Measurements from ENCODE around the gene IPCEF1. TPM values are rescaled to one million over a fixed set of nuclear protein-coding genes. Genes with fewer than 3 reads are reported as not detected.

IPCEF1 gene
- total RNA-seq, 1 experiment from 2014 or later: 0.57 TPM

DNA sequence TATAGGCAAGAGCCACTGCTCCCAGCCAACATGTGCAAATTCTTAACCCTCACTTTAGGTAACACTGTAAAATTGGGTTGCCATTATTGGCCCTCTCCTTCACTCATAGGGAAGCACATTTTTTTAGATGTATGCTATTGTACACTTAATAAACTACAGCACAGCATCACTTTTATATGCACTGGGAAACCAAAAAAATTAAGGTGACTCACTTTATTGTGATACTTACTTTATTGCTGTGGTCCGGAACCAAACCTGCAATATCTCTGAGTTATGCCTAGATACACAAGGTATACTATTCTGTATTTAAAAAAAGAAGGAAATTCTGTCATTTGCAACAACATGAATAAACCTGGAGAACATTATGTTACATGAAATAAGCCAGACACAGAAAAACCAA lies 40.5 kb downstream of the IPCEF1 start:
- Histone ChIP-seq H3K4me3 (no peak overlapping the region), H3K9me2 (ENCODE audit: insufficient read depth) (no peaks in the 10 kb centered on the region), H3K4me2 (no peak overlapping the region), H3F3A (ENCODE audit: insufficient read depth, low read depth) (no peaks in the 10 kb centered on the region), H2AFZ (no peak overlapping the region), H3K79me2 (ENCODE audit: low read depth) (no peaks in the 10 kb centered on the region), H3K27me3 (ENCODE audit: insufficient read depth, low read depth) (no peaks in the 10 kb centered on the region), H3K9me3 (ENCODE audit: insufficient read depth, low read depth) (no peaks in the 10 kb centered on the region), H3K27ac (no peak overlapping the region), H3K36me3 (ENCODE audit: low read depth) (no peaks in the 10 kb centered on the region), H4K20me1 (ENCODE audit: insufficient read depth) (no peaks in the 10 kb centered on the region), H3K4me1 (replicated peaks; ENCODE audit: insufficient read depth) (no peaks in the 10 kb centered on the region; the same call in 1 of the 2 replicates)
- TF ChIP-seq EZH2 (IDR thresholded peaks at IDR 0.05; ENCODE audit: low read depth): no peak
- TF ChIP-seq, protein P1, sequence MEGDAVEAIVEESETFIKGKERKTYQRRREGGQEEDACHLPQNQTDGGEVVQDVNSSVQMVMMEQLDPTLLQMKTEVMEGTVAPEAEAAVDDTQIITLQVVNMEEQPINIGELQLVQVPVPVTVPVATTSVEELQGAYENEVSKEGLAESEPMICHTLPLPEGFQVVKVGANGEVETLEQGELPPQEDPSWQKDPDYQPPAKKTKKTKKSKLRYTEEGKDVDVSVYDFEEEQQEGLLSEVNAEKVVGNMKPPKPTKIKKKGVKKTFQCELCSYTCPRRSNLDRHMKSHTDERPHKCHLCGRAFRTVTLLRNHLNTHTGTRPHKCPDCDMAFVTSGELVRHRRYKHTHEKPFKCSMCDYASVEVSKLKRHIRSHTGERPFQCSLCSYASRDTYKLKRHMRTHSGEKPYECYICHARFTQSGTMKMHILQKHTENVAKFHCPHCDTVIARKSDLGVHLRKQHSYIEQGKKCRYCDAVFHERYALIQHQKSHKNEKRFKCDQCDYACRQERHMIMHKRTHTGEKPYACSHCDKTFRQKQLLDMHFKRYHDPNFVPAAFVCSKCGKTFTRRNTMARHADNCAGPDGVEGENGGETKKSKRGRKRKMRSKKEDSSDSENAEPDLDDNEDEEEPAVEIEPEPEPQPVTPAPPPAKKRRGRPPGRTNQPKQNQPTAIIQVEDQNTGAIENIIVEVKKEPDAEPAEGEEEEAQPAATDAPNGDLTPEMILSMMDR (conservative IDR thresholded peaks at IDR 0.05): no peak
- intact Hi-C loops (cut with micrococcal nuclease; ENCODE audit: unreplicated experiment): no loop called here
- BruUV-seq (replicated peaks): no TSS peak
- ChIA-PET POLR2A (ENCODE audit: unreplicated experiment) (no interaction called here), CTCF (no interaction called here)
- DNase-seq: no peak

DNA sequence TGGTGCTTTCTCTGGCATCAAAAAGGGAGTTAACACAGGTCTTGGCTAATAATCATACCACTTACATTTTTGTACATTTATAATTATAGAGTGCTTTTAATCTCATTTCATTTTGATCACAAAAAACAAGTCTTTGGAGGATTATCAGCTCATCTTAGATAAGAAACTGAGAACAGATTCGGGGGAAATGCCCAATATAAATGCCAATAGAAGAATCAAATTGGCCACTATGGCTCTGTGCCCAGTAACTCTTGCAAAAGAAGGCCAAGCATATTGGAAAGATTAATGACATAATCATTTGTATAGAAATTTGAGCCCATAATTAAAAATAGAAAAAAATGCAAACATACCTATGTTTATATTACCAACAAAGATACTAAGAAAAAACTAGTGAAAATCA lies 42.5 kb downstream of the IPCEF1 start:
- no peak overlapping the region for H3K4me3 ChIP-seq
- DNase-seq: no peak
- no peak overlapping the region for H3K4me2 ChIP-seq
- no peaks in the 10 kb centered on the region for H3K79me2 ChIP-seq (ENCODE audit: low read depth)
- H3K4me1 ChIP-seq (replicated peaks; ENCODE audit: insufficient read depth): no peaks in the 10 kb centered on the region; the same call in 1 of the 2 replicates
- TF ChIP-seq, protein P1 (conservative IDR thresholded peaks at IDR 0.05): no peak
- no peak for TF ChIP-seq EZH2 (IDR thresholded peaks at IDR 0.05; ENCODE audit: low read depth)
- BruUV-seq (replicated peaks): no TSS peak
- ChIA-PET CTCF (no interaction called here), POLR2A (ENCODE audit: unreplicated experiment) (no interaction called here)
- H3K9me3 ChIP-seq (ENCODE audit: insufficient read depth, low read depth): no peaks in the 10 kb centered on the region
- H3F3A ChIP-seq (ENCODE audit: insufficient read depth, low read depth): no peaks in the 10 kb centered on the region
- no peaks in the 10 kb centered on the region for H3K9me2 ChIP-seq (ENCODE audit: insufficient read depth)
- no peak overlapping the region for H3K27ac ChIP-seq
- no peak overlapping the region for H2AFZ ChIP-seq
- no peaks in the 10 kb centered on the region for H4K20me1 ChIP-seq (ENCODE audit: insufficient read depth)
- intact Hi-C loops (cut with micrococcal nuclease; ENCODE audit: unreplicated experiment): no loop called here
- no peaks in the 10 kb centered on the region for H3K36me3 ChIP-seq (ENCODE audit: low read depth)
- H3K27me3 ChIP-seq (ENCODE audit: insufficient read depth, low read depth): no peaks in the 10 kb centered on the region

DNA sequence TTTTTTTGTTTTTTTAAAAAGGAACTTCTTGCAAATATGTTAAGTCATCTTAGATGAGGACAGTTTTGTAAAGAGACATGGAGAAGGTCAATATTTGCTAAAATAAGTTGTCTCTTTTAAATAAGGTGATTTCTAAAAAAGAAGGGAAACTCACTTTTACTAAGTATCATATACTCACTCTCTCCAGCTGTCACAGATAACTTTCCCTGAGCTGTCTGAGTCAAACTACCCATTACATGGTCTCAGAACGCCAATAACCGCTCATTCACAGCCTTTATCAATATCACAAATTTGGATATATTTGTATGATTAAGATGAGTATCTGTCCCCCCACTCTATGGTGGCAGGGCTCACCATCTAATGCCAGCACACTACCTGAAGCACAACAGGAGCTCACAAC lies 47.6 kb downstream of the IPCEF1 start:
- DNase-seq: no peak
- intact Hi-C loops (cut with micrococcal nuclease; ENCODE audit: unreplicated experiment): no loop called here
- Histone ChIP-seq H3K4me1 (replicated peaks; ENCODE audit: insufficient read depth) (peaks cover 4% of the 10 kb centered on the region; the same call in 1 of the 2 replicates), H3K4me2 (no peak overlapping the region), H3K9me3 (ENCODE audit: insufficient read depth, low read depth) (no peaks in the 10 kb centered on the region), H4K20me1 (ENCODE audit: insufficient read depth) (no peaks in the 10 kb centered on the region), H3F3A (ENCODE audit: insufficient read depth, low read depth) (no peaks in the 10 kb centered on the region), H3K36me3 (ENCODE audit: low read depth) (no peaks in the 10 kb centered on the region), H3K79me2 (ENCODE audit: low read depth) (no peaks in the 10 kb centered on the region), H3K27me3 (ENCODE audit: insufficient read depth, low read depth) (no peaks in the 10 kb centered on the region), H3K9me2 (ENCODE audit: insufficient read depth) (no peaks in the 10 kb centered on the region), H2AFZ (no peak overlapping the region), H3K27ac (no peak overlapping the region), H3K4me3 (no peak overlapping the region)
- ChIA-PET CTCF (no interaction called here), POLR2A (ENCODE audit: unreplicated experiment) (no interaction called here)
- TF ChIP-seq EZH2 (IDR thresholded peaks at IDR 0.05; ENCODE audit: low read depth): no peak
- TF ChIP-seq, protein P1 (conservative IDR thresholded peaks at IDR 0.05): no peak
- BruUV-seq (replicated peaks): no TSS peak
